Fibroblast of peridontal ligament (primary cell): ENCODE results near the gene POLL.
"Not testable (repeated sequence)": the region's sequence is repeated elsewhere in the genome, so short reads cannot be mapped to it uniquely, and the experiment has no call there.

Experiments
- DNase-seq: peaks from one replicate; pipeline ENCODE4 v3.0.0-alpha.2; 2010; ENCODE audit errors: extremely low read depth

POLL gene

DNA sequence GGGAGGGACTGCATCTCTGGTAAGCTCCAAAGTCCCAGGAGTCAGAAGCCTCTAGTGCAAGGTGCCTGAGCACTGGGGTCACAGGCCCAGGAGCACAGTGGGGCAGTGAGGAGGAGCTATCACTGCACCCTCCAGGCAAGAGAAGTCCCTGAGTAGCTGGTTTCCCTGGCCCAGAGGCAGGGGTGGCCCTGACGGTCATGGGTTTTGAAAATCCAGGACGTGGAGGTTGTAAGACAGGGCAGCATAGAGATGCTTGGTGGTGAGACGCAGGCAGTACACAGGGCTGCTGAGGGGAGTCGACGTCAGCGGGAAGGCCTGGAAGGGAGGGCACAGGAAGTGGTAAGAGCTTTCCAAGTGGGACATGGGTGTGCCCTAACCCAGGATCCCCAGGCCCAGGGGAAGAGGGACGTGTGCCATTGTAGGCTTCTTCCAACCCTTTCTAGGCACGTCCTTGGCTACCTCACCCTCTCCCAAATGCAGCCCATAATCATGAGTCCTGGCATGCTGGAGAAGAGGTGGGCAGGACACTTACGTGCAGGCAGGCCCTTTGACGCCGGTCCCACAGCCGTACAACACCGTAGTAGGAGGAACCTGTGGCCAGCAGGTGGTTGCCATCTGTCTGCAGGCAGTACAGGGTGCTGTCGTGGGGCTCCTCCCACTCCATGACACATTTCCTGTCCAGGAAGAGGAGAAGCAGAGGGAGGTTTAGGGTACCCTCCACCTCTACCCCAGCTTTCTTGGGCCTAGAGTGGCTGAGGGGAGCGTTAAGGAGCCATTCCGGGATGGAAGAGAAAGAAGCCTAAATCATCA lies 23.2 kb upstream of the POLL start:
- no peak for DNase-seq

DNA sequence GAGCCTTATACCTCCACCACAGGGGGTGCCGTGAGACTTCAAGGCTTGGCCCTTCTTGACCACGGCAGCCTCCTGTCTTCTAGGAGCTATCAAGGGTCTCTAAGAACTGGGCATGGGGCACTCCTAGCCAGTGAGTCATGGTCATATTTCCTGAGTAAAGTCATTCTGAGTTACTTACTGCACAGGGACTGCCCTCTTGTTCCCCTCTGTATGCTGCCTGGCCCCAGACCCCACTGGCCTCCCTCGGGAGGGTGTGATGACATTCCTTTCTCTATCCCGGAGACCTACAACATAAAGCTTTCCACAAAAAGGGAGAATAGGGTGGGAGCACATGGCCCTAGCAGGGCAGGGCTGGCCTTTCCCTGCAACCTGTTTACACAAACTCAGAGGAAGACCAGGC lies 21.4 kb upstream of the POLL start:
- DNase-seq: no peak

DNA sequence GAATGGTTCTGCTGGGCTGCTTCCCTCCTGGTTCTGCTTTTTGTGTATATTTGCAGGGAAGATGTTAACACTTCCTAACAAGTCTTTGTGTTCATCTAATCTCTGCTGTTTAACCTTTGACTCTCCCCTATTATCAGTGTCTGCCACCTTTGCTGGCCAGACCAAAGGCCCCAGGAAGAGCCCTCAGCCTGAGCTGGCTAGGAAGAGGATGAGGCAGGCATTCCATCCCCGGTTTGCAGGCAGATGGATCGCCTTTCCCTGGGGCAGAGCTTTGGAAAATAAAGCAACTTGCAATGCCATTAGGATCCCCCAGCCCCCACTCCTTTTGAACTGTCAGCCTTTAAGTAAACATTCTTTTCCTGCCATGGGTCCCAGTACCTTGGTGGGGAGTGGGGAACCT lies 19.1 kb upstream of the POLL start:
- no peak for DNase-seq

DNA sequence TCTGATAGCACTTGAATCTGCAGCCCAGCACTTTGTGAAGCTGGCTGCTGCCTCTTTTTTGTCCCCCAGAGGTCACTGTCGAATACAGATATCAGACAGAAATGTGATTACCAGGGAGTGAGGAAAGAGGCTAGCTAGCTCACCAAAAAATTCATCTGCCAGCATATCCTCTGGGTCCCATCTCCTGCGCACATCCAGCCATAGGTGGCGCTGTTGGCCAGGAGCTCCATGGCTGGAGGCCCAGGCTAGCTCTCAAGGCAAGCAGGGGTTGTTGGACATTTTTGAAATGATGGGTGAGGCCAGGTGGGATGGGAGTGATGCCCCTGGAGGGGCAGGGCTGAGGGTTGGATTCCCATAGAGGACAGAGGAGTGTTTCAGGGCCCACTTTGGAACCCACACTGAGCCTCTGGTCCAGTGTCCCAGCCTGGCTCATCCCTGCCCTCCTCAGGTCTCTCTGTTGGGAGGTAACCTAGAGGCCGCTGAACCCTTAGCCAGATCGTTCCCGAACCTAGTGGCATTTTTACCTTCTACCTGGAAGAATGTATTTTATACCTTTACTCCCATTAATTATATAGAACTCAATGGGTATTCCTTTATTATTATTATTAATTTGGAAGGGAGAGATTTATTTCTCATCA lies 14.8 kb upstream of the POLL start:
- peak; percentile 75 for DNase-seq

DNA sequence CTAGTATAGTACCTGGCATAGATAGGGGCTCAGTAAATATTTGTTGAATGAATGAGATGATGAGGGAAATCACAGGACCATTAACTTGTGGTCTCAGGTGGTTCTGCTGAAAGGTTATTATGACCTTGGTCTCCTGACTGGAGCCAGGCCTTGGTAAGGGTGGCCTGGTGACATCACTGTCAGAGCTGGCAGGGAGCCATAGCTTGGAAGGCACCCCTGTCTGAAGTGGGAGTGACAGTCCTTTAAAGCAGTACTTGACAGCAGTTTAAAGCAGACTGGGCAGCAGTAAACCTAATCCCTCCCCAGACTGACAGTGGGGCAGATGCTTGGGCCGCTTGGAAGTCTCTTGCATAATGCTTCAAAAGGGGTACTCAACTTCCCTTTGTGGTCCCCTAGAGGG lies 13.5 kb upstream of the POLL start:
- no peak for DNase-seq

DNA sequence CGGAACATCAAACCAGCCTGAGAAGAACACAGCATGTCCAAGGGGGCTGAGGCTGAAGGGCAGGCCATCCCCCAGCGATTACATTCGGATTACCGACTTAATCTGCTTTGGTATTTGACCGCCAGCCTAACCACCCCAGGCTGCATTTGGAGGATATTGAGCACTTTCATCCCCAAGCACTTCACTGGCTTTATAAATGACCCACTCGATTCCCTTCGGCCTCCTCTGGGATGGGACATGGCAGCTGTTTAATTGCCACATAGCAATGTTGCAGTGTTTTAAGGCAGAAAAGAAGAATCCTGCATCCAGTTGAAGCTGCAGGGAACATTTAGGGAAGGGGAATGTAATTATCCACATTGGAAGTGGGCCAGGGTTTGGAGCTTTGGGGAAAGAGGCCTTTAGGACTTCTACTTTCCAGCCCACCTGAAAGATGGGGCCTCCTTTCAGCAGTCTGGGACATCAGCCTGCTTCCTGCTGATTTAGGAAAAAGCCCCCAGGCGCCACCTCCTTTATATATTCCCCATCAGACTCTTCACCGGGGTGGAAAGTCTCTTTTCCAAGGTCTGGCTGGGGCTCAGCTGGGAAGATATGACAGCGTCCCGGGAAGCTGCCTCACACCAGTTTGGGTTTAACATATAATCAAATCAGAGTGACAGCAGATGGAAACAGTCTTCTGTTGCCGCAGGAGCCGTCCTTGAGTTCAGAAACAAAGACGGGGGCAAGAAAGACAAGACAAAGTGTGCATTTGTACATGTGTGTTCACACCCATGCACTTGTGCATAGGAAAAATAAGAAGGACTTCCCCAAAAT lies 9.2 kb upstream of the POLL start:
- no peak for DNase-seq

DNA sequence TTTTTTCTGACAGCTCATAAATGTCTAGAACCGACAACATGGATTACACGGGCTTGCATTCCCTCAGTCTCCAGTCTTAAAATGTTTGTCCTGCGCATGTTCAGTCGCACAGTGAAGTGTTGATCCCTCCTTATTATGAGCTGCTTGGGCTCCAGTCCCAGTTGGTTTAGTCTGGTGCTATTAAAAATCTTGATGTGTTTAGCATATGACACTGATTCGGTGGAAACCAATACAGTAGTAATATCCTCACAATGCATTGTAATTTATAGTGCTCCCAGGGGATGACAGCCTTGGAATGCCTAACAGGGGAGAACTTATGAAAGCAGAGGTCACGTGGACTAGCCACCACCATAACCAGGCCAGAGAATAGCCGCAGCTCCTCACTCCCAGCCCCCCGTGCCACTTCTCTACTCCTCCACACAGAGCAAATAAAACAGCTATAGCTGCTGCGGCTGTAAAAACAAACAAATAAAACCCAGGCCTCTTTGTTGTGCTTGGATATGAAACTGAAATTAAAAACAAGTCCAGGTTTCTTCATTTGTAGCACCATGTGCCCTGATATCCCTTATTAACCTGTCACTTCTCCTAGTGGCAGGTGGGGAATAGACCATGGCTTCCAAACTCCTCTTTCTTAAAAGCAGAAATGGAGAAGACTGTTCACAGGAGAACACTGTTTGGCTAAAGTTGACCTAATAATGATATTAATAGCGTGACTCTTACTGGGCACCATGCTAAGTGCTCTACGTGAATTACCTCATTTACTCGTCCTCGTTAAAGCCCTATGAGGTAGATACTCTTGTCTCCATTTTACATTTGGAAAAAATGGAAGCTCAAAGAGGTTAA lies 7.8 kb upstream of the POLL start:
- no peak for DNase-seq

DNA sequence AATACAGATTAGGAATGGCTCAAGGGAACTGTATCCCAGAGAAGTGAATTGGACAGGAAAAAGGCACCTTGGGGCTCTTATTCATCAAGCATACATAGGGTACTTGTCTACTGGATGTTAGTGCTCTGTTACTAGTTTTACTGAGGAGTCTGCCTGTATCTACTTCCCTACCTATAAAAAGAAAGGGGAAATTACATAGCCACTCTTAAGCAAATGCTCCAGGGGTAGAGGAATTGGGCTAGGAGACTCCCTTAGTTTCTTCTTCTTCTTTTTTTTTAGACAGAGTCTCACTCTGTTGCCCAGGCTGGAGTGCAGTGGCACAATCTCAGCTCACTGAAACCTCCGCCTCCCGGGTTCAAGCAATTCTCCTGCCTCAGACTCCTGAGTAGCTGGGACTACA lies 5.3 kb upstream of the POLL start:
- DNase-seq: not testable (repeated sequence)

DNA sequence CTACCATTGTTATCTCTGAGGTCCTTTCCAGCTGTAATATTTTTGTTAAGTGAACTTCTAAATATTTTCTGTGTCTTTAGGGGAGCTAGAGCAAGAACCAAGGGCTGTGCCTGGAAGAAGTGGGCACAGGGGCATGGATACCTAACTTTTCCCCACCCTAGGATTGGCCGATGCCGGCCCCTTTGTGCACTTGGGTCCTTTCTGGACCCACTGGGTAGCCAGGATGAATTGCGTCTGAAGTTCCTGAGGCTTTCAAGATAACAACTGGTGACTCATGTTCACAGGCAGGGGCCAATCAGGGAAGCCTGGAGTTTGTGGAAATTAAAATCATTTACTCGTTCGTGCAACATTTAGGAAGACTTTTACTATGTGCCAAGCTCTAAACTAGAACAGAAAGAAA lies 822 bp upstream of the POLL start:
- DNase-seq: peak; percentile 57

DNA sequence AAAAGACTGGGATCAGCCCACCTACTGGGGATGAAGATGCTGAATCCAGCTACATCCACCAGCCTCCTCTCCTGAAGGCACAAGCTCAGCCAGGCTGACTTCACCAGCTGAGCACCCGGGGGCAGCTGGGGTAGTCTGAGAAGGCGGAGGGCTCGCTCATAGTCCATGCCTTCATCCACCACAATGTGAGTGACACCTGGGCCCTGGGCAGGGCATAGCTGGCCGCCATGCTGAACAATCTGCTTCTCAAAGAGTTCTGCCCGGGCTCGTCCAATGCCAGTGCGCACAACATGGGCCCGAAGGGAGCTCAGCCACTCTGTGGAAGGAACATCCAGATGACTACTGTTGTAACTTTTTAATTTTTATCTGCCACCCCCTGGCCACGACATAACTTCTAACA lies 2.2 kb downstream of the POLL start:
- DNase-seq: no peak

DNA sequence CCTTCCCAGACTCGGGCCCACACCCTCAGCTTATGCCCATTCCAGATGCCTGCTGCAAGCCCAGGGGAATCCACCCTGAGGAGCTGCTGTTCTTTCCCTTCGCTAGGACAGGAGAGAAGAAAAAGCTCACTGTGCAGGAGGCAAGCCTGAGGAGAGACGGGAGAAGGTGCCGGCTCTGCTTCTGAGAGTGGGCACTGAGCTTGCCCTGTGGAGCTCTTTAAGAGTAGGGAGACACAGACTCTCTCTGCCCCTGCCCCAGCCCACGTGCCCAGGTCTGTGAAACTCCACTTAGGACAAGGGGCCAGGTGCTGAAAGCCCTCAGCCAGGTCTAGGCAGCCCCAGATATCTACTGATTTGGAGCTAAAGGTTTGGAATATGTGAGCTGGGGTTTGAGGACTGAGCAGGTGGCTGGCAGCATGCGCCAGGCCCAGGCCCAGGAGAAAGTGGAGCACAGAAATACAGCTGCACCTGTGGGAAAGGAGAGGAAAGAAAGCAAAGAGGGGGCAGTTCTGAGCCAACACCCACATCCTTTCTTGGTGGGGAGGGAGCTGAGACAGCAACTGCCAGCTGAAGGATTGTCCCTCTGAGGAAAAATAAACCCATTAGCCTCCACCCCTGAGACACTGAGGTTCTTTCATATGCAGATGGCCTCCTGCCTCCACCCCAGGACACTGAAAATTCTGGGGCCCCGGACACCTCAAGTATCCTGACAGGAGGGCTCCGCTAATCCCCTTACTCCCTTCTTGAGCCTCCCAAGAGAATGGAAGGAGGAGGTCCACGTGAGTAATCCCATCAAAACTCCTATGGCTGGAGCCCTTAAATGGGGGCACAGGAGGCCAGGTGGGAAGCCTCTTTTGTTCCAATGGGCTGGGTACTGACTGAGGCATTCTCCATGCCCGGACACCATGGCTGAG lies 7.3 kb downstream of the POLL start:
- DNase-seq: no peak

DNA sequence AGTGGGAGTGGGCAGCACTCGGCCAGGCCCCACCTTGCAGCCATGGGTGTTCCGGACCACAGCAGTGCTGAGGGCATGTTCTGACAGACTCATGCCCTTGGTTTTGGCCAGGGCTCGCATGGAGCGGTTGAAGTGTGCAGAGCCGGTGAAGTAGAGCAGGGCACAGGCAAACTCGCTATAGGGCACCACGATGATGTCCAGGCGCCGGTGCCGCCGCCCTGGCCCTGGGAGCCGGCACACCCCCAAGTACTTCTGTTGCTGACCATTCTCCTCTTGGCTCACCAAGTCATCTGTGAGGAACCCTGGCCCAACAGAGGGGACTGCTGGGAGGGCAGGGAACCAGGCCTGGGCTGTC lies 8.6 kb downstream of the POLL start:
- DNase-seq: no peak

DNA sequence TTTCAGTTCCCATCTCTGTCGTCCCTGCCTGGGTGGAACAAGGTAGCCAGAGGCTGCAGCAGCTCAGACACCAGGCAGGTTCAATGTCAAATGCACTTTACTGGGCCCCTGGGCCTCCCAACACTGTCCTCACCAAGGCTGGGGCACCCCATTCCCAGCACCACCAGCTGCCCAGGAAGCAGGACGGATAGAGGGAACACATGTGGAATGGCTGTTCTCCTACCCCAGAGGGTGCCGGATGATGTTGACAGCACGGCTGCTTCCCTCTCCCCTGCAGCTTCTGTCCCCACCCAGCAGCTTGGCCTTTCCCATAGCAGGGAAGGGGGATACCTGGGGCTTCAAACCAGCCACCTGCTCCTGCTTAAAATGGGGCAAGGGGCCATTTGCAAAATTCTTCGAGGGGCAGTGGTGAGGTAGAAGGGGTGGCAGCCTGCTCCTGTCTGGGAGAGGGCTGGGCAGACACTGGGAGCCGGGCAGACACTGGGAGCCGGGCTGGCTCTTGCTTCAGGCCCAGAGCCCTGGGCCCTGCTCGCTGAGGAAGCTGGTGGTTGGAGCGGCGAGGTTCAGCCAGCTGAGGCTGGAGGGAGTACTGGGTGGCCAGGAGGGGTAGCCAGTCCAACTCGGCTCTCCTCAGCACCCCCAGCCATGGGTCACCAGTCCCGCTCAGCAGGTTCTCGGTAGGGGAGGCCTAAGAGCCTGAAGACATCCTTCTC lies 9.1 kb downstream of the POLL start:
- DNase-seq: no peak

DNA sequence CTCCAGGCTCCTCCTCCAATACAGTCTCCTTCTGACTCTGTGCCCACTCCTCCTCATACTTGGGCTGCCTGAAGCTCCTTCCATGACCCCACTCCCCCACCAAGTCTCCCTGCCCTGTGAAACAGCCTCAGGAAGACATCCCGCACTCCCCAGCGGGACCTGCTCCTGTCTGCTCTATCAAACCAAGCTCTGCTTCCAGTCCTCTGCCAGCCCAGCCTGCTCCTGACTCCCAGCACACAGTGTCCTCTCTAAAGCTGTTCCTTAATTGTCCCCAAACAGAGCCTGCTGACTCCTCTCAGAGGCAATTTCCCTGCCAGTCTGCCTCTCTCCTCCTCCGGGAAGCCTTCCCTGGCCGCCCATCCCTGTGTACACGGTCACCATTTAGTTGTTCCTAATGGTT lies 9.9 kb downstream of the POLL start:
- DNase-seq: no peak

DNA sequence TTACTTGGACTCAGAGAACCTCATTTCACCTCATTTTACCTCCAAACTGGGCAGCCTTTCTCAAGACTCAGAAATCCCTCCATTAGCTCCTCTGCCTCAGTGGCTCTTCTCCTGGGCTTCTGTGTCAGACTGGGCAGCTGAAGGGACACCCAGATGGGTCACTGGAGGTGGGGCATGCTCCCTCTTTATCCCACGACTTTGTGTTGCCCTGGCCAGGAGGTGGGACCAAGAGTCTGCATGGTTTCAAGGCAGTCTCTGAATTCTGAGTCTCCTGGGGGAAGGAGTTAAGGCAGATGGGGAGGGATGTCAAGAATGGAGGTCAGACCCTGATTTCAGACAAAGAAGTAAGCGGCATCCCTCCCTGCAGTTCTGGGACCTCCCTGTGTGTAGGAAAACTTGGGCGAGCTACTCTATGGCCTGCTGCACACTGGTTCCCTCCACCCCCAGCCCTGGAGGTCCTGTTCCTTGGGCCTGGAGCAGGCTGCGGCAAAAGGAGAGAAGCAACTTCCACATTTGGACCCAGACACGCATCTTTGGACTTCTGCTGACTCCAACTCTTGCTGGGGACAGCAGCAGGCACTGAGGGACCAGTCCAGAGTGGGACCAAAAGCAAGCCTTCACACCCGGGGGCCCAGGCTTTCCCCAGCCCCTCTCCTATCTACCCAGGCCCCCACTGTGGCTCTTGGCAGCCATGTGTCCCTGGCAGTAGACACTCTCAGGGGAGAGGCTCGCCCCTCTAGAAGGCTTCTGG lies 10.8 kb downstream of the POLL start:
- DNase-seq: no peak

DNA sequence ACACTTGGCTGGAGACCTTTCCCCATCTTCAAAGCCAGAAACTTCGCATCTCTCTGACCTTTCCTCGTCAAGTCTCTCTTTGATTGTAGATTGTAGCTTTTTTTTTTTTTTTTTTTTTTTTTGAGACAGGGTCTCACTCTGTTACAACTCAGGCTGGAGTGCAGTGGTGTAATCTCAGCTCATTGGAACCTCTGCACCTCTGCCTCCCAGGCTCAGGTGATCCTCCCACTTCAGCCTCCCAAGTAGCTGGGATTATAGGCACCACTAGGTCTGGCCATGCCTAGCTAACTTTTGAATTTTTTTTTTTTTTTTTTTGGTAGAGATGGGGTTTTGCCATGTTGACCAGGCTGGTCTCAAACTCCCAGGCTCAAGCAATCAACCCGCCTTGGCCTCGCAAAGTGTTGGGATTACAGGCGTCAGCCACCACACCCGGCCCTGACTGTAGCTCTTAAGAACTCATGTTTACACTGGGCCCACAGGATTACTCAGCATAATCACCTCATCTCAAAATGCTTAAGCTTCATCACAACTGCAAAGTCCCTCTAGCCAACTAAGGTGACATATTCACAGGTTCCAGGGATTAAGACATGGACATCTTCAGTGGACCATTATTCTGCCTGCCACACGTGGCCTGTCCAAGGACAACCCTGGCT lies 11.7 kb downstream of the POLL start:
- peak; percentile 30 for DNase-seq

DNA sequence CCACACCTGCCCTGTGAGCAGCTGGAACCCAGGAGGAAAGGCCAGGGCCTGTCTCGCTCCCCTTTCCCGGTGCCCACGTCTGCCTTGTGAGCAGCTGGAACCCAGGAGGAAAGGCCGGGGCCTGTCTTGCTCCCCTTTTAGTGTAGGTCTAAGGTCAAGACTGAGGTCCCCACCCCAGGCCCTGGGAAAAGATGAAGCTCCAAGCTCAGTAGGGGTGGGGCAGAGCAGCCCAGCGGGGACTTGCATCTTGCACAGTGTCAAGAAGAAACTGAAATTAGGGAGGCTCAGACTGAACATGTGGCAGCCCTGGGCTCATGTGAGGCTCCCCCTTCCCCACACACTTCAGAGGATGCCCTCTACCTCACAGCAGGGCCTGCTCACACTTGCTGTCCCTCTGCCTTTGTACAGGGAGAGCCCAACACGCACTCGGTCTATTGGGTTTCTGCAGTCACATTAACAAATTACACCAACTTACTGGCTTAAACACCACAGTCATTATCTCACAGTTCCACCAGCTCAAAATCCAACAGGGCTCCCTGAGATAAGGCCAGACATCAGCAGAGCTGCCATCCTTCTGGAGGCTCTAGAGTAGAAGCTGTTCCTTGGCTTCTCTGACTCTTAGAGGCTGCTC lies 12.4 kb downstream of the POLL start:
- DNase-seq: no peak

DNA sequence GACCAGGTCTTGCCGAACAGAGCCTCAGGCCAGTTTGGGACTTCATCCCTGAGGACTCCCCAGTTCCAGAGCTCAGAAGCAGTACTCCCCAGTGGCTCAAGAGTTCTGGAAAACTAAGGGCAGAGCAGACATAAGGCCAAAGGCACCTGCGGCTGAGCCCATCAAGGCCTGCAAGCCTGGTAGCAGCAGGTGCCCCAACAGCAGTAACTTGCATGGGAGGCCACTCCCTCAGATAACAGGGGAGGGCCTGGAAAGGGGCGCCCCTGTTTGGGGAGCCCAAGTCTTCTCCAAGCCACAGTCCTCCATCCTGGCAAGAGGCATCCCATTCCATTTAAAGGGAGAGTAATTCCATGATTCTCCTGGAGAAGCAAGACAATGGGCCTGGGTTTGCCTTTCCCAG lies 13.0 kb downstream of the POLL start:
- no peak for DNase-seq
